HepG2 (cell line): ENCODE measurements around the gene ZNF548.

Experiments used
- AGO2 ChIP-seq: fragments of 200-400 bp; formaldehyde crosslinking; optimal IDR thresholded peaks from 2 replicates; pipeline ENCODE3; 2017; ENCODE audit warnings: mild to moderate bottlenecking, low read depth, low read length, moderate library complexity
- AKAP8 ChIP-seq: sonication (generic); formaldehyde crosslinking; IDR thresholded peaks from 2 replicates; pipeline ENCODE4 v1.5.1; 2020; ENCODE audit warnings: mild to moderate bottlenecking, missing genetic modification reagents
- DDIT3 ChIP-seq: sonication (generic); formaldehyde crosslinking; IDR thresholded peaks from 2 replicates; pipeline ENCODE4 v1.4.0; 2020; ENCODE audit warnings: mild to moderate bottlenecking, missing genetic modification reagents
- MIXL1 ChIP-seq: IDR thresholded peaks from 2 replicates; pipeline ENCODE4 v1.6.1; 2016
- MTA3 ChIP-seq: sonication (generic); formaldehyde crosslinking; IDR thresholded peaks from 2 replicates; pipeline ENCODE4 v1.4.0; 2020; ENCODE audit warnings: missing genetic modification reagents
- RAD21 ChIP-seq: fragments of 450-650 bp; formaldehyde crosslinking; IDR thresholded peaks from 2 replicates; pipeline ENCODE4 v1.5.0; 2020; ENCODE audit warnings: mild to moderate bottlenecking
- TAF1 ChIP-seq: sonication (generic); formaldehyde crosslinking; IDR thresholded peaks from 2 replicates; pipeline ENCODE4 v1.4.0; 2020; ENCODE audit warnings: missing genetic modification reagents

GRCh38 chr19:57438925-57439324 lies 49.3 kb downstream of the ZNF548 start:
- TF ChIP-seq MTA3 (CRISPR knock-in tag) (no peak), MIXL1 (CRISPR knock-in tag) (no peak), AGO2 (no peak), DDIT3 (no peak), RAD21 (no peak), TAF1 (no peak), AKAP8 (CRISPR knock-in tag) (no peak)
